Stimulated activated CD4-positive, alpha-beta T cell treated with anti-CD3 and anti-CD28 coated beads, TNF-alpha, amount 100 ng/mL, for 48 hours (primary cell): Measurements from ENCODE around the gene LDHA.

ENCODE experiments used
- DNase-seq, 3 donors: peaks; one replicate each; pipeline ENCODE4 v3.0.0-alpha.2; 2020; ENCODE audit warnings: low read depth in 3 of 3

LDHA gene

DNA sequence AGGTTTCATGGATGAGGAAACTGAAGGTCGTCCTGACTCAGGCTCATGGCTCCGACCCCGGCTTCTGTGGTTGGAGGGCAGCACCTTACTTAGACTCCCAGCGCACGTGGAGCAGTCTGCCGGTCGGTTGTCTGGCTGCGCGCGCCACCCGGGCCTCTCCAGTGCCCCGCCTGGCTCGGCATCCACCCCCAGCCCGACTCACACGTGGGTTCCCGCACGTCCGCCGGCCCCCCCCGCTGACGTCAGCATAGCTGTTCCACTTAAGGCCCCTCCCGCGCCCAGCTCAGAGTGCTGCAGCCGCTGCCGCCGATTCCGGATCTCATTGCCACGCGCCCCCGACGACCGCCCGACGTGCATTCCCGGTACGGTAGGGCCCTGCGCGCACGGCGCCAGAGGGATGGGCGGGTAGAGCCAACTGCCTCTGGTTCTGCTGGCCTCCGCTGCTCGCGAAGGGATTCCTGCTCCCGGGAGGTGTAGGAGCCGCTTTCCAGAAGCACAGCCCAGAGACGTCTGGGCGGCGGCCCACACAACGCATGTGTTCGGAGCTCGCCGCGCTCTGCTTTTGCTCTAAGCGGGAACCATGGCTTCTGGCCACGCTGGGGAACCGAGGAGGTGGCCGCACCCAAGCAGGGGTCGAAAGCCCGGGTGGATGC is at the start of gene LDHA:
Gene LDHA (plus strand): TSS at position 289 of the 653 bp plus-strand sequence. CDS start 2,280 bp downstream, outside the sequence.
- DNase-seq = peak; percentile 99 to 100 (median 99)

DNA sequence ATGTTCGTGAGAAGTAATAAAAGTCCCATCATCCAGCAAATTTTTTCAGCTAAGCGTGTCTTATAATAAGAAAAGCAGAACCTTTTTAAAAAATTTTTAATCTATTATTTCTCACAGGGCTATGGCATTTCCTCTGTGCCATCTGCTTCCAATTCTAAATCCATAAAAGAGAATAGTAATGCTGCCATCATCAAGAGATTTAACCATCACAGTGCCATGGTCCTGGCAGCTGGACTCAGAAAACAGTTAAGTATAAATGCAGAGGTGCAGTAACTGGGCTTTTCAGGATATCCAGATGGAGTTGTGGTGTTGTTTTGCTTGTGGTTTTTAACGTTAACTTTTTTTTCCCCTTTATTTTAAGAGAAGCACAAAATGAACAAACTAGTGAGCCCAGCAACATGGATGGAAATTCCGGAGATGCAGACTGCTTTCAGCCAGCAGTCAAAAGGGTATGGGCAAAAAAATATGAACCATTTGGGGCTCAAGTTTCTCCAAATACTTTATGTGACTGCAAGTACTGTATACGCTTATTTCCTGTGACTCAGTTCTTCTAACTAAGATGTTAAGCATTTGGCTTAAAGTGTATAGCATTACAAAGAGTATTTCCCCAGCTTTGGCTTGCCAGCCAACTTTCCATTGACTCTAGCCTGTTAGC is 46.8 kb upstream of the LDHA start:
- DNase-seq = no peak

DNA sequence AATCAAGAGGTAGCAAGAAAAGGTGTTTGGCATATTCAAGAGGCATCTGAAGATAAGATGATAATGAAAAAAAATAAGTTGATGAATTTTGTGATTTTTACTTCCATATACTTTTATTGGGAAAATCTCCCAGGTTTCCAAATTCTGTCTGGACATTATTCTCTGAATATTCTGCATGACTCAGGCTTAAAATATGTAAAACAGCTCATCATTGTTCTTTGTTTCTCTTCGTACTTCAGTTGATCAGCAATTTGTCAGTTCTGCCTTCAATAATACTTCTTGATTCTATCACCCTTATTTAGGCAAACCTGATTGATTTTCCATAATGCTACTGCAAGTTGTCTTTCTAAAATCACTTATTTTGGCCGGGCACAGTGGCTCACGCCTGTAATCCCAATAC is 41.8 kb upstream of the LDHA start:
- no peak for DNase-seq

DNA sequence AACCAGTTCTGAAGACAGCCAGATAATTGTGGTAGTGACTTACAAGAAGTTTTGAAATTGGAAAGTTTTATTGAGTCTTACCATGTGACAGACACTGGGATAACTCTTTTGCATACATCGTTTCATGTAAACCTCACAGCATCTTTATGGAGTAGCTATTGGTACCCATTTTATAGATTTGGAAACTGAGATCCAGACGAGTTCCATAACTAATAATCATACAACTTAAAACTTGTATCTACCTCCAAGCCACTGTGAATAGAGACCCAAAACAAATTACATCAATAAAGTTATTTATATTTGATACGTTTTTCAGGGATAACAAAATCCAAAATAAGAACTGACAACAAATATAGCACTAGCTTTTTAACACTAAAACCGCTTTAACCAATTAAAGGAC is 35.7 kb upstream of the LDHA start:
- no peak for DNase-seq

DNA sequence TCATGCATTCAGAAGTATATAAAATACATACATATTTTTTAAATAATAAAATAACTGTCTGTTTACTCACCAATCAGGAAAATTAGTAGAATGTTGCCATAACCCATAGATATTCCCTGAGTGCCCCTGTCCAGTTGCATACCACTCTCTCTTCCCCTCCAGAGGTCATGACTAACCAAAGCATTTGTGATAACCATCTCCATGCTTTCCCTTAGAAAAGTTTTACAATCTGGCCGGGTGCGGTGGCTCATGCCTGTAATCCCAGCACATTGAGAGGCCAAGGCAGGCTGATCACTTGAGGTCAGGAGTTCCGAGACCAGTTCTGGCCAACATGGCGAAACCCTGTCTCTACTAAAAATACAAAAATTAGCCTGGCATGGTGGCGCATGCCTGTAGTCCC is 33.2 kb upstream of the LDHA start:
- no peak for DNase-seq

DNA sequence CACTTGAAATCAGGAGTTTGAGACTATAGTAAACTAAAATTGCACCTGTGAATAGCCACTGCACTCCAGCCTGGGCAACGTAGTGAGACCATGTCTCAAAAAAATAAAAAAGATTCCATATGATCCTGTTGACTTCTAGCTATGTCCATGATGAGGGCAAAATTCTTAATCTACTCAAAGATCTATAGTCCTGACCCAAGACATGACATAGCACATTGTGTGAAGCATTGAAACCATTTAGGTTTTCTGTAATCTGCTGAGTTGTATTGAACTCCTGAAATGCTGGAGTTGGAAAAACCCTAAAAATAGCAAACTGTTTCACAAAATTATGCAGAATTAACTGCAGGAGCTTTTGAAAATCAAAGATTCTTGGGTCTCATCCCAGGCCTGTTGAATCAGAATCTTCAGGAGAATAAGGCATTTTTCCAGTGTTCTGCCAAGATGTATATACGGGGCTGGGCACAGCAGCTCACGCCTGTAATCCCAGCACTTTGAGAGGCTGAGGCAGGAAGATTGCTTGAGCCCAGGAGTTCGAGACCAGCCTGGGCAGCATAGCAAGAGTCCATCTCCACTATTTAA is 29.8 kb upstream of the LDHA start:
- DNase-seq = no peak

DNA sequence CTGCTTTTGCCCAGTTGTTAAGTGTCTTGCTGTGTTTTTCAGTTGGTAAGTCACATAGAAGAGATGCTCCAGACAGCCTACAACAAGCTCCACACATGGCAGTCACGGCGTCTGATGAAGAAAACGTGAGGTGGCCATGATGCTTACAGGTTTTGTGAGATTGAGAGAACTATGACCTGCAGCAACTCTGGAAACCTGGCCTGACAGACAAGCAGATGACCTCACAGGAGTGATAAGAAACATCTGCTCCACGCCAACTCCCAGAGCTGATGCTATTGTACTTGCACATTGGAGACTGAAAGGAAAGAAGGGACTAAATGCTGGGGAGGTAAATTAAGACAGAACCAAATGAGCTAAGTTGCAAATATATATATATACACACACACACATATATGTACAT is 28.6 kb upstream of the LDHA start:
- DNase-seq = no peak

DNA sequence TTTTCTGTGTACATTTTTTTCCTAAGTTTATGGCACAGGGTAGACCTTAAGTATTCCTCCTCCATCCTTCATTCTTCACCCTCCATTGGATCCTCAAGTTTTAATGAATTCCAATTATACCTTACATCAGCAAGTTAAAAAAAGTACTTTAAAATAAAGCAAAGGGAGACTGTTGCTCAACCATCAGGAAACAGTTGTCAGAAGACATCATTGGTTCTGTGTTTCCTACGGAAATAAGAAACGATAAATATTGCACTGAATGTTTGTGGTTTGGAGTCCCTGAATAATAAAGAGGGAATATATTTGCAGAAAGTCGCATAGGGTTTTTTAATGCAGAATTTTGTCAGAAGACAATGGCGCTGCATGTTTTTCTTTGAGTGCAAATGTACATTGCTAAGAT is 28.1 kb upstream of the LDHA start:
- DNase-seq = no peak

DNA sequence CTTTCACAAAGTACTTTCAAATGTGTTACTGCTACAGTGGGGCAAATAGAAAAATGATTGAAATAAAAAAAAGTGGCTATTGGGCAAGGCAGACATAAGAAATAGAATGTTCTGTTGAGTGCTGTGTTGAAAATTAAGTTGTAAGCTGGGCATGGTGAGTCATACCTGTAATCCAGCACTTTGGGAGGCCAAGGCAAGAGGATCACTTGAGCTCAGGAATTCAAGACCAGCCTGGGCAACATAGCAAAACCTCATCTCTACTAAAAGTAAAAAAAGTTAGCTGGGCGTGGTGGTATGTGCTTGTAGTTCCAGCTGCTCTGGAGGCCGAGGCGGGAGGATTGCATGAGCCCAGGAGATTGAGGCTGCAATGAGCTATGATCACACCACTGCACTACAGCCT is 26.9 kb upstream of the LDHA start:
- no peak for DNase-seq

DNA sequence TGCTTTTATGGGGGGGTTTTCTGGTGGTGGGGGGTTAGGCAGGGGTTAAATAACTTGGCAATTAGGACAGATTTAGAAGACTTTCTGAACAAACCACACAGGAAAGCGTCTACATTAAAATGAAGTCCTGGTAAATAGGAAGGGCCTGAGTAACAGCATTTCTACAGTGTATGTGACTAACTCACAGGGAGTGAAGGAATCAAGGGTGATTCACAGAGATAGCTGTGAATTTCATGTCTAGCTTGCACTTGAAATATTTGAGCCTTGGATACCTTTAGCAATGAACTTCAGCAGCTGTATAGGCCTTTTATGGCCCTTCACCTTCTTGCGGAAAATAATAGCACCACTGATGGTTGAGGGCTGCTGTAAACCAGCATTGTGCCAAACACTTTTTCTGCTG is 26.1 kb upstream of the LDHA start:
- DNase-seq = no peak

DNA sequence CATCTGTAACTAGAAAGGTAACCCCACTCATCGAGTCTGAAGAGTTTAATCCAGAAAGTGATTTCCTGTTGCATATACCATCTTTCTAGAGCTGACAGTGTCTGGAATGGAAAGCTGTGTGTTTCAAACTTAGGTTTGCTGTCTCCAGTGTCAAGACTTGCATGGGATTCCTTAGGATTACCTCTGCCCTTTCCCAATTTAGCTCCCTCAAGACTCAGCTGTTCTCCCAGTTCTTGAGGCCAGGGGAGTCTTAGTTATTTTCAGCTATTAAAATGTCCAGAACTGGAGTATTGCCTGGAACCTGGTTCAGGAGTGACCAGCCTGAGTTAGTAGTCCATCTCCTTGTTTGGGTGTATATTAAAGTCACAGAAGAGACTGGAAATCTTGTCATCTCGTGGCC is 25.0 kb upstream of the LDHA start:
- no peak for DNase-seq

DNA sequence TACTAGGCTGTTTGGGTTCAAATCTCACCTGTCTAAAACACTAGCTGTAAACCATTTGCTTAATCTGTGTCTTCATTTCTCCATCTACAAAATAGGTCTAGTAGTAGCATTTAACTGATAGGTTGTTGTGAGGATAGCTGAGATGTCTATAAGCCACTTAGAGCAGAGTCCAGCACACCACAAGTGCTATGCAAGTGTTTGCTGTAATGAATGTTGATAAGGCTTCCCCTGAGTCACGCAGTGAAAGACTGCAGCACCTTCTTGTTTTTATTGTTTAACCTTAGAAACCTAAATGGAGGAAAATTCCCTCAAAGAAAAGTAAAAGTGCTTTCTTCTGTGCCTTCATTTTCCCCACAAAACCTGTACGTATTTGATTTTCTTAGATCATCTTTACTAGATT is 23.1 kb upstream of the LDHA start:
- no peak for DNase-seq

DNA sequence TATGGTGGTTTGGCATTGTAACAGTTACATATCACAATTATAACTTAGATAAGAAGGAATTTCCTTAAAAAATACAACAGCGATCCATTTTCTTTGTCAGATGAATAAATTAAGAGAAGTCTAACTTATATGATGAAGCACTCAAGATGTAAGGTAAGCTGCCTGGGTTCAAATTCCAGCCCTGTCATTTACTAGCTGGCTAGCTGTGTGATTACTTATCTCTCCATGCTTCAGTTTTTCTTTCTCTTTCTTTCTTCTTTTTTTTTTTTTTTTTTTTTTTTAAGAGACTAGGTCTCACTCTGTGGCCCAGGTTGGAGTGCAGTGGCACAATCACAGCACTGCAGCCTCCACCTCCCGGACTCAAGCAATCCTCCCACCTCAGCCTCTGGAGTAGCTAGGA is 22.2 kb upstream of the LDHA start:
- no peak for DNase-seq

DNA sequence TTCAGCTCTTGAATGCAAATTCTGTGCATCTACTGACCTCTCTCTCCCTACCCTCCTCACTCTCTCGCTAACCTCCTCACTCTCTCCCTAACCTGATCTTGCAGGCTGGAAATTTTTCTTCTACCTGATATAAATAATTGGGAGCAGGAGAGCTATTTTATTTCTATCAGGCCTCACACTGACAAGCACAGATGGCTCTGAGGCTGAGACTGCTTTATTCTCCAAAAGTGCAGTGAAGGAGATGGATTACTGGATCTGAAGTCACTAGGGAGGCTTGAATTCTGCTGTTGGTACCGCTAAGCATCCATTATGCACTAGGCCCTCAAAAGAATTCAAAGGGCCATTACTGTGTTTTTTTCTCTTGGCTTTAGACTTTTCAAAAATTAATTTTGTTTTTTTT is 19.4 kb upstream of the LDHA start:
- no peak for DNase-seq

DNA sequence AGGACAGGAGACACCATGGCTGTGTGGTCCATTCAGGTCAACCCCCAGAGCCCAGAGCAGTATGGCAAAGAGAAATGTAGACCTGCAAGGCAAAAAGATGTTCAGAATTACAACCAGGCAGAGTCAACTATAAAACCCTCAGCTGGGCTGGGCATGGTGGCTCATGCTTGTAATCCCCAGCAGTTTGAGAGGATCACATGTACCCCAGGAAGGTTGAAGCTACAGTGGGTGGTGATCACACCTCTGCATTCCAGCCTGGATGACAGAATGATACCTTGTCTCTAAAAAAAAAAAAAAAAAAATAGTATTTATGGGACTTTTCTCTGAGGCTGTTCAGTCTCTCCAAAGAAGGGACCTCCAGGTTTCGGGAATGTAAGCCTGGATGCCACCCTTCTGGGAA is 18.4 kb upstream of the LDHA start:
- no peak for DNase-seq

DNA sequence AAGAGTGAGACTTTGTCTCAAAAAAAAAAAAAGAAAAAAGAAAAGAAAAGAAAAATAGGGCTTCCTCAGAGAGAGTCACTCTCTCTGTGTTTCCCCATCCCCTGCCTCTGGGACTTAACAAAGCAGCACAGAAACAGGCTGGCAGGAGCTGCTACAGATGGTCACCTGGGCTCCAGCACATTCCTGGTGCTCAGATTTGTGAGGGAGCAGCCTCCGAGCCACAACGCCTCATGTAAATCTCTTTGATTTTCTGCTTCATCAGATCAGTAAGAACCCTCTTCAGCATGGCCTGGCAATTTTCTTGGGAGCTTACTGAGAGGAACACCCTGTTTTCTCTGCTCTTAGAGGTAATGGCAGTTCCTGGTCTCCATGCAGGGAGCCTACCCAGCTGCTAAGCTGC is 15.2 kb upstream of the LDHA start:
- no peak for DNase-seq

DNA sequence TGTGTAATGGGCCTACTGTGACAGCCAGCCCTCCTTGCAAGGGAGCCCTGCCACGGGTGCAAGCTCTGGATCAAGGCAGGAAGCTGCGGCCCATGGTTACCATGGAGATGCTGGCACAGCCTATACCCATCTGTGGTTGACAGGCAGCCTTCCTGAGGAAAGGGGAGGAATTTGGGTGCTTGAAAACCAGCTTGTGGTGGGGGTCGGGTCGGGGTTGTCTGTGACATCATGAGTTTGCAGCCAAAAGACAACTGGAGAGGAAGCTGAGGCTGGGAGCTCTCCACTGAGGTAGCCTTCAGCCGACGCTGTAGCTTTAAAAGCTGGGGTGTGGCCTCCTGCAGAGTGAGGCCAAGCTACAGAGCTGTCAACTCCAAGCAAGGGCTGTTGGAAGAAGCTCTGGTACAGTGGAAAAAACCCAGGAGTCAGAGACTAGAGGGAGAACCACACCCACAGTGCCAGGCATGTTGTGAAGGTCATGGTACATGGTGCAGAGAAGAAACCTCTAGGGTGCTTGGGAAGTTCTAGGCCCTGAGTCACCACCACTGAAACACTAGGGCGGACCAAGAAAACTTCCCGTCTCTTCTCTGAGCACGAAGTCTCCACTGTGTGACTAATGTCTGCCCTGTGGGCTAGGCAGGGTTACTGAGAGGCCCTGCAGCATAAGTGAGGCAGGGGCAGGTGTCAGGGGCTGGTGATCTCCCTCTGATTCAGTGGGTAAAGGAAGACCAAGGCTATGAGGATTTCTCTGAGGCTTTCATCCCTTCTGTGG is 10.8 kb upstream of the LDHA start:
- DNase-seq = peak; percentile 43 to 86 (median 70)

DNA sequence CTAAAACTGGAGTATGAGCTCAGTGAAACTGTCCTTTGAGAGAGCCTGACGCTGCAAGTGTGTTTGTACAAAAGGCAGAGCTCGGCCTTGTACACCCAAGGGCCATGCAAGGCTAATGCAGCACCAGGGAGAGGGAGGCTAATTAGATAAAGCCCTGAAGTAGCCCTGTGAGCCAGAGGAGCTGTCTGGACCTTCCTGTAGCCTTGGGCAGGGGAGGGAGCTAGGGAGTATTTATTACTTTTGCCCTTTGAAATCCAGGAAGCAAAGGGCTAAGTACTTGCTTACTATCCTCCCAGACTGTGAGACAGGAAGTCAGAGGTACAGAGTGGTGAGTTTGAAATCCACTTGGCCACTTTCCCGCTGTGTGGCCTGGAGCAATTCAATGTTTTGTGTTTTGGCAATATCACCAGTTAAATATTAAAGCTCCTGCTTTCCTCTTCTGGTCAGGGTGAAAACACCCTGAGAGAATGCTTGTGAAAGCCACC is 10.2 kb upstream of the LDHA start:
- DNase-seq = no peak

DNA sequence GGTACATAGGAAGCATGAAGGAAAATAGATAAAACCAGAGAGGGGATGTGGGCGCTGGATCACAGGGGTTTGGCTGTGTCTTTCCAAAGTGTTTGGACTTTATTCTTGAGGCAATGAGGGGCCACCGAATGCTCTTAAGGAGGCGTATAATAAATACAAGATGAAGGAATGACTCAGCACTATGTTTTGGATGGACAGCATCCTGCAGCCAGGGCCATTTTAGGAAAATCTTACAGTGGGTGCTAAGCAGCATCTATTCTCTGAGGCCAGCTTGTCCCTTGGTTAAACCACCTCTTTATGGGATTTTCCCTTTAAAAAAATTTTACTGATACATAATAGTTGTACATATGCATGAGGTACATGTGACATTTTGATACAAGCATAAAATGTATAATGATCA is 4.3 kb upstream of the LDHA start:
- no peak for DNase-seq

DNA sequence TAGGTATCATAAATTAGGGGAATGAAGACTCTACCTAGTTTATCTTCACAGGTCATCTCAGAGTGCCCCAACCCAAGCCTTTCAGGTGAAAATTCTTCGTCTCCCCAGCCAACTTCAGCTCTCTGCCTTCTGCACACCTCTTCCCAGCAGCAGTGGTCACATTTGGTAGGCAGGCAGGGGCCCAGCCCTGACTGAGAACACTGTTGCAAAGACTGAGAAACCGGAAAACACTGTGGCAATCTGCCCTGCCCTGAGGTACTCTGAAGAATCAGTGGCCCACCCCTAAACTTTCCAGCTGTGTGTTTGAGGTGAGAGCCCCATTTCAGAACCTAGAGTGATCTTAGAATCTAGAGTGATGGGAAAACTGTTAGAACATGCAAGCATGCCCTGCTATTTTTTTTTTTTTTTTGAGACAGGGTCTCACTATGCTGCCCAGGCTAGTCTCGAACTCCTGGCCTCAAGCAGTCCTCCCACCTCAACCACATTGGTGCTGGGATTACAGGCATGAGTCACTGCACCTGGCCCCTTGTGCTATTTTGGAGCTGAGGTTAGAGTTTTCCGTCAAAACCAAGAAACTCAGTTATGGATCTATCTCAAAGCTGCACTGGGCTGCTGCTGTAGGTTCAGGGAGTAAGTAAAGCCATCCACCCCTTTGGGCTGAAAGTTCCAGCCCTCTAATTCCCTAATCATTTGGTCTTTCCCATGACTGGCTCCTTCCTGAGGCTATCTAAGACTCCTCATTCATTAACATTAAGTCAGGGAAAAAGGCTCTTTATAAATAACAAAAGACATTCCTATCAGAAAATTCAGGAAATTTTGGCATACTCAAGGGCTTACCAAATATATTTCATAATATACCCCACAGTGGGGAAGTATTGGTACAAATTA is 1.7 kb upstream of the LDHA start:
- no peak for DNase-seq

DNA sequence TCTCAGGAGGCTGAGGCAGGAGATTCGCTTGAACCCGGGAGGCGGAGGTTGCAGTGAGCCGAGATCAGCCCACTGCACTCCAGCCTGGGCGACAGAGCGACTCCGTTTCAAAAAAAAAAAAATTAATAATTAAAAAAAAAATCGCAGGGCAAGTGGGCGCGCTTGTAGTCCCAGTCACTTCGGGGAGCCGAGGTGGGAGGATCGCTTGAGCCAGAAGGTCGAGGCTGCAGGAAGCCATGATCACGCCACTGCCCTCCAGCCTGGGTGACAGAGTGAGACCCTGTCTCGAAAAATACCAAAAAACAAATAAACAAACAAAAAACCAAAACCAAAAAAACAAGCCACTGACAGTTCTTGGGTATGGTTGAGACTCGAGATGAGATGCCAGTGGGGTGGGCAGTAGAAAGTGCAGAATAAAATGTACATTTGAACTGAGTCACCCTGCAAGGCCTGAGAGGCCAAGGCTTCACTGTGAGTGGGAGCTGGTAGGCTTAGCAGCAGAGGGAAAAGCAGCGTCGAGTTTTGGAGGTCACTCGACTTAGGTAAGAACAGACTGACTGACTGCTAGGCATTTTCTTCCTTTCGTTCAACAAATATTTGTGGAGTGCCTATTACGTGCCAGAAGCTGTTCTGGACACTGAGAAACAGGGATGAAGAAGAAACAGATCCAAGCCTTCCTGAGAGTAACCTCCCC is 635 bp upstream of the LDHA start:
- DNase-seq = no peak
